Ascending aorta (tissue), 2 donors: ENCODE results near the gene TOMM70. TPM values are rescaled to one million over a fixed set of nuclear protein-coding genes. Genes with fewer than 3 reads are reported as not detected.
"Not testable (repeated sequence)": the region's sequence is repeated elsewhere in the genome, so short reads cannot be mapped to it uniquely, and the experiment has no call there.

ENCODE experiments used
- DNase-seq, 2 donors: peaks; one replicate each; pipeline ENCODE4 v3.0.0-alpha.2; 2019; ENCODE audit warnings: low spot score in 2 of 2
- H3K27ac ChIP-seq, 2 donors: fragments of 200-600 bp; sonication (generic); one replicate each; pipeline ENCODE4 v1.5.1; 2016 to 2017; ENCODE audit warnings: mild to moderate bottlenecking in 1 of 2
- H3K27me3 ChIP-seq: fragments of 200-600 bp; sonication (generic); one replicate; pipeline ENCODE4 v1.5.1; 2017
- H3K36me3 ChIP-seq, 2 donors: fragments of 200-600 bp; sonication (generic); one replicate each; pipeline ENCODE4 v1.5.1; 2016
- H3K4me1 ChIP-seq, 2 donors: fragments of 200-600 bp; sonication (generic); one replicate each; pipeline ENCODE4 v1.5.1; 2016 to 2017; ENCODE audit warnings: mild to moderate bottlenecking in 1 of 2
- H3K4me3 ChIP-seq, 2 donors: fragments of 200-600 bp; sonication (generic); one replicate each; pipeline ENCODE4 v1.5.1; 2016 to 2017; ENCODE audit warnings: mild to moderate bottlenecking in 1 of 2
- H3K9me3 ChIP-seq, 2 donors: fragments of 200-600 bp; sonication (generic); one replicate each; pipeline ENCODE4 v1.5.1; 2016
- intact Hi-C: fragments of 100-400 bp; cut with DNase I; formaldehyde crosslinking; loops from one replicate; pipeline ENCODE4 v1.15.1; 2023
- total RNA-seq: library from RNA; depleted of rRNA; stranded (reverse); fragments of >200 nt; gene quantifications from one replicate; pipeline ENCODE4 v1.1.0, GENCODE V29; 2016
- TF ChIP-seq, protein P1 (sequence below), 3 experiments: fragments of 200-600 bp in 2 of 3; fragments of 450-650 bp in 1 of 3; sonication (generic) in 2 of 3; IDR thresholded peaks; one replicate each; pipeline ENCODE4 v1.5.1; 2016 to 2019; ENCODE audit warnings: antibody characterized with exemption in 3 of 3, mild to moderate bottlenecking in 1 of 3, moderate library complexity in 1 of 3

TOMM70 gene
- total RNA-seq, 1 donor from 2014 or later: 16.4 TPM

GRCh38 chr3:100352296-100353231 is 48.3 kb downstream of the TOMM70 start:
- H3K4me1 ChIP-seq: no peaks in the 10 kb centered on the region
- peaks cover 52 to 83% of the 10 kb centered on the region in 2 donors for H3K36me3 ChIP-seq

DNA sequence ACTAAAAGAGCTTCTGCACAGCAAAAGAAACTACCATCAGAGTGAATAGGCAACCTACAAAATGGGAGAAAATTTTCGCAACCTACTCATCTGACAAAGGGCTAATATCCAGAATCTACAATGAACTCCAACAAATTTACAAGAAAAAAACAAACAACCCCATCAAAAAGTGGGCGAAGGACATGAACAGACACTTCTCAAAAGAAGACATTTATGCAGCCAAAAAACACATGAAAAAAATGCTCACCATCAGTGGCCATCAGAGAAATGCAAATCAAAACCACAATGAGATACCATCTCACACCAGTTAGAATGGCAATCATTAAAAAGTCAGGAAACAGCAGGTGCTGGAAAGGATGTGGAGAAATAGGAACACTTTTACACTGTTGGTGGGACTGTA is 49.1 kb downstream of the TOMM70 start:
- intact Hi-C loops, DNase-seq: not testable (repeated sequence)
- H3K36me3 ChIP-seq: peaks cover 60 to 85% of the 10 kb centered on the region in 2 donors

More at GRCh38 chr3:100352296-100353231, 48.3 kb downstream of the TOMM70 start:
- H3K27ac ChIP-seq: no peak overlapping the region
- H3K9me3 ChIP-seq: no peaks in the 10 kb centered on the region
- no peak overlapping the region for H3K4me3 ChIP-seq
- TF ChIP-seq, protein P1, sequence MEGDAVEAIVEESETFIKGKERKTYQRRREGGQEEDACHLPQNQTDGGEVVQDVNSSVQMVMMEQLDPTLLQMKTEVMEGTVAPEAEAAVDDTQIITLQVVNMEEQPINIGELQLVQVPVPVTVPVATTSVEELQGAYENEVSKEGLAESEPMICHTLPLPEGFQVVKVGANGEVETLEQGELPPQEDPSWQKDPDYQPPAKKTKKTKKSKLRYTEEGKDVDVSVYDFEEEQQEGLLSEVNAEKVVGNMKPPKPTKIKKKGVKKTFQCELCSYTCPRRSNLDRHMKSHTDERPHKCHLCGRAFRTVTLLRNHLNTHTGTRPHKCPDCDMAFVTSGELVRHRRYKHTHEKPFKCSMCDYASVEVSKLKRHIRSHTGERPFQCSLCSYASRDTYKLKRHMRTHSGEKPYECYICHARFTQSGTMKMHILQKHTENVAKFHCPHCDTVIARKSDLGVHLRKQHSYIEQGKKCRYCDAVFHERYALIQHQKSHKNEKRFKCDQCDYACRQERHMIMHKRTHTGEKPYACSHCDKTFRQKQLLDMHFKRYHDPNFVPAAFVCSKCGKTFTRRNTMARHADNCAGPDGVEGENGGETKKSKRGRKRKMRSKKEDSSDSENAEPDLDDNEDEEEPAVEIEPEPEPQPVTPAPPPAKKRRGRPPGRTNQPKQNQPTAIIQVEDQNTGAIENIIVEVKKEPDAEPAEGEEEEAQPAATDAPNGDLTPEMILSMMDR (IDR thresholded peaks at IDR 0.05): no peak
- H3K27me3 ChIP-seq: no peaks in the 10 kb centered on the region
- intact Hi-C loops: no loop called here
- no peak for DNase-seq

GRCh38 chr3:100348727-100349126 is 52.2 kb downstream of the TOMM70 start:
- Histone ChIP-seq H3K27ac (no peak overlapping the region), H3K27me3 (no peaks in the 10 kb centered on the region), H3K36me3 (peaks cover 66 to 82% of the 10 kb centered on the region in 2 donors), H3K9me3 (no peaks in the 10 kb centered on the region), H3K4me1 (no peaks in the 10 kb centered on the region), H3K4me3 (no peak overlapping the region)
- TF ChIP-seq, protein P1 (IDR thresholded peaks at IDR 0.05): no peak
- intact Hi-C loops: no loop called here
- no peak for DNase-seq

More for the DNA sequence above, 49.1 kb downstream of the TOMM70 start:
- not testable (repeated sequence) for H3K9me3 ChIP-seq, H3K27ac ChIP-seq, H3K4me1 ChIP-seq, H3K4me3 ChIP-seq, H3K27me3 ChIP-seq

GRCh38 chr3:100340527-100340926 is 60.4 kb downstream of the TOMM70 start:
- Histone ChIP-seq H3K9me3 (no peaks in the 10 kb centered on the region), H3K4me3 (no peak overlapping the region), H3K4me1 (no peaks in the 10 kb centered on the region), H3K27me3 (no peaks in the 10 kb centered on the region), H3K27ac (no peak overlapping the region), H3K36me3 (peaks cover 35 to 46% of the 10 kb centered on the region in 2 donors)
- TF ChIP-seq, protein P1 (IDR thresholded peaks at IDR 0.05): no peak
- intact Hi-C loops: no loop called here
- DNase-seq: no peak

DNA sequence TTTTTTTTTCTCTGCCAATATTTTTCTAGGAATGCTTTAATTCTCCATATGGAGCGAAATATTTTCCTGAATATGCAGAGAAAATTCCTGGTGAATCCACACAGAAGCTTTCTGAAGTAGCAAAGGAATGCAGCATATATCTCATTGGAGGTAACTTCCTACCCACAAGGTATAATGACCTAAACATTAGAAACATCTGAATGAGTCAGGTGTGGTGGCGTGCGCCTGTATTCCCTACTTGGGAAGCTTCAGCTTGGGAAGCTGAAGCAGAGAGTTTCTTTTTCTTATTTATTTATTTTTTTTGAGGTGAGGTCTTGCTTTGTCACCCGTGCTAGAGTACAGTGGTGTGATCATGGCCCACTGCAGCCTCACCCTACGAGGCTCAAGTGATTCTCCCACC is 61.1 kb downstream of the TOMM70 start:
- DNase-seq: no peak
- Histone ChIP-seq H3K27ac (no peak overlapping the region), H3K36me3 (peaks cover 30 to 38% of the 10 kb centered on the region in 2 donors), H3K4me1 (no peaks in the 10 kb centered on the region), H3K4me3 (no peak overlapping the region), H3K9me3 (no peaks in the 10 kb centered on the region), H3K27me3 (no peaks in the 10 kb centered on the region)
- intact Hi-C loops: no loop called here
- TF ChIP-seq, protein P1 (IDR thresholded peaks at IDR 0.05): no peak

DNA sequence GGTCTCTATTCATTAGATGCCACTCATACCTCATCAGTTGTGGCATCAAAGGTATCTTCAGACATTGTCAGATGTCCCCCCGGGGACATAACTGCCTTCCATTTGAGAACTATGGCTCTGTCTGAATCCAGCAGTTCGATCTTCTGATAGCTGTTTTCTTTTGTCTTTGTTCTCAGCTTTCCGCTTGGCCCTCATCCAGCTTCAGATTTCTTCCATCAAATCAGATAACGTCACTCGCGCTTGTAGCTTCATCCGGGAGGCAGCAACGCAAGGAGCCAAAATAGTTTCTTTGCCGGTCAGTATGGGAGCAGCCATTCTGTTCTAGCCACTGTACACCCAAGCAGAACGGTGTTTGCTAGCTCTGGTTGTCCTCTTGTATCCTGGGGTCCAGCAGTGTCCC is 62.0 kb downstream of the TOMM70 start:
- intact Hi-C loops: no loop called here
- Histone ChIP-seq H3K27ac (no peak overlapping the region), H3K27me3 (no peaks in the 10 kb centered on the region), H3K9me3 (no peaks in the 10 kb centered on the region), H3K4me3 (no peak overlapping the region), H3K4me1 (peaks cover 0 to 3% of the 10 kb centered on the region in 2 donors), H3K36me3 (peaks cover 26 to 32% of the 10 kb centered on the region in 2 donors)
- no peak for DNase-seq
- TF ChIP-seq, protein P1 (IDR thresholded peaks at IDR 0.05): no peak

DNA sequence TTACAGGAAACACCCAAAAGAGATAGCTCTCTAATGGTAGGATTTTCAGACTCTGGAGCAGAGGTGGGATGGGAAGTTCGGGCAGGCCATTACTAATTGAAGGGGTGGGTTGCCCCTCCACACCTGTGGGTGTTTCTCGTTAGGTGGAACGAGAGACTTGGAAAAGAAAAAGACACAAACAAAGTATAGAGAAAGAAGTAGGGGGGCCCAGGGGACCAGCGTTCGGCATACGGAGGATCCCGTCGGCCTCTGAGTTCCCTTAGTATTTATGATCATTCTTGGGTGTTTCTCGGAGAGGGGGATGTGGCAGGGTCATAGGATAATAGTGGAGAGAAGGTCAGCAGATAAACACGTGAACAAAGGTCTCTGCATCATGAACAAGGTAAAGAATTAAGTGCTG is 64.7 kb downstream of the TOMM70 start:
- intact Hi-C loops, H3K4me1 ChIP-seq, DNase-seq, H3K9me3 ChIP-seq, H3K27me3 ChIP-seq, H3K4me3 ChIP-seq: not testable (repeated sequence)
- Histone ChIP-seq H3K27ac (peak overlapping the region; percentile 37 to 77), H3K36me3 (peaks cover 13 to 16% of the 10 kb centered on the region in 2 donors)
